HepG2 (cell line): ENCODE results near the gene LIPT1. TPM values are rescaled to one million over a fixed set of nuclear protein-coding genes. Genes with fewer than 3 reads are reported as not detected.

ENCODE experiments used
- ATF7-NPFF ChIP-seq: sonication (generic); formaldehyde crosslinking; IDR thresholded peaks from 2 replicates; pipeline ENCODE4 v1.8.1; 2023; ENCODE audit warnings: mild to moderate bottlenecking, low read depth, missing genetic modification reagents, moderate library complexity
- ELF4 ChIP-seq: sonication (generic); formaldehyde crosslinking; IDR thresholded peaks from 2 replicates; pipeline ENCODE4 v1.5.0; 2020; ENCODE audit warnings: missing genetic modification reagents, mild to moderate bottlenecking, moderate library complexity, borderline replicate concordance
- ISL2 ChIP-seq: sonication (generic); formaldehyde crosslinking; IDR thresholded peaks from 2 replicates; pipeline ENCODE4 v1.5.0; 2020; ENCODE audit warnings: missing genetic modification reagents
- KDM1A ChIP-seq: IDR thresholded peaks from 2 replicates; pipeline ENCODE4 v1.6.1; 2016; ENCODE audit warnings: missing compliant biosample characterization
- MYC ChIP-seq: sonication (generic); formaldehyde crosslinking; IDR thresholded peaks from 2 replicates; pipeline ENCODE4 v1.9.0; 2021; ENCODE audit warnings: missing genetic modification reagents, borderline replicate concordance
- NCOR1 ChIP-seq: fragments of 200-600 bp; sonication (generic); IDR thresholded peaks from 2 replicates; pipeline ENCODE4 v1.7.0; 2017; ENCODE audit warnings: antibody characterized with exemption, low read length, borderline replicate concordance
- NFATC3 ChIP-seq: sonication (generic); formaldehyde crosslinking; IDR thresholded peaks from 2 replicates; pipeline ENCODE4 v1.5.1; 2020; ENCODE audit warnings: mild to moderate bottlenecking, missing genetic modification reagents
- ZFP36 ChIP-seq: fragments of 150-350 bp; IDR thresholded peaks from 2 replicates; pipeline ENCODE4 v1.6.1; 2018; ENCODE audit warnings: borderline replicate concordance, low read length, low read depth; ENCODE audit not compliant: partially characterized antibody
- ZMYM2 ChIP-seq: sonication (generic); formaldehyde crosslinking; IDR thresholded peaks from 2 replicates; pipeline ENCODE4 v1.8.0; 2022; ENCODE audit warnings: mild to moderate bottlenecking, missing genetic modification reagents
- ZMYM4 ChIP-seq: sonication (generic); formaldehyde crosslinking; IDR thresholded peaks from 2 replicates; pipeline ENCODE4 v1.8.1; 2023; ENCODE audit warnings: mild to moderate bottlenecking, missing genetic modification reagents
- ZNF160 ChIP-seq: sonication (generic); formaldehyde crosslinking; IDR thresholded peaks from 2 replicates; pipeline ENCODE4 v1.8.0; 2022; ENCODE audit warnings: mild to moderate bottlenecking, inconsistent platforms, missing genetic modification reagents
- ZNF354B ChIP-seq: sonication (generic); formaldehyde crosslinking; IDR thresholded peaks from 2 replicates; pipeline ENCODE4 v1.8.0; 2022; ENCODE audit warnings: mild to moderate bottlenecking, missing genetic modification reagents
- ZNF496 ChIP-seq: sonication (generic); formaldehyde crosslinking; IDR thresholded peaks from 2 replicates; pipeline ENCODE4 v1.8.1; 2023; ENCODE audit warnings: mild to moderate bottlenecking, moderate library complexity, missing genetic modification reagents; ENCODE audit not compliant: insufficient replicate concordance
- ZNF674 ChIP-seq: sonication (generic); formaldehyde crosslinking; IDR thresholded peaks from 2 replicates; pipeline ENCODE4 v1.5.0; 2020; ENCODE audit warnings: low read depth, mild to moderate bottlenecking, missing genetic modification reagents
- ZNF878 ChIP-seq: sonication (generic); formaldehyde crosslinking; IDR thresholded peaks from 2 replicates; pipeline ENCODE4 v1.8.1; 2023; ENCODE audit warnings: mild to moderate bottlenecking, missing genetic modification reagents, moderate library complexity
- ZNF891 ChIP-seq: sonication (generic); formaldehyde crosslinking; IDR thresholded peaks from 2 replicates; pipeline ENCODE4 v1.5.0; 2020; ENCODE audit warnings: mild to moderate bottlenecking, missing genetic modification reagents
- ZSCAN20 ChIP-seq: sonication (generic); formaldehyde crosslinking; IDR thresholded peaks from 2 replicates; pipeline ENCODE4 v1.4.0; 2020; ENCODE audit warnings: missing genetic modification reagents, mild to moderate bottlenecking, borderline replicate concordance
- ZSCAN25 ChIP-seq: sonication (generic); formaldehyde crosslinking; IDR thresholded peaks from 2 replicates; pipeline ENCODE4 v1.8.0; 2022; ENCODE audit warnings: mild to moderate bottlenecking, missing genetic modification reagents
- polyA plus RNA-seq, 8 experiments: library from polyadenylated mRNA; depleted of rRNA in 3 of 8; stranded (reverse) in 7 of 8; unstranded in 1 of 8; fragments of >200 nt; fragmentation: Illumina TruSeq in 4 of 8; extraction: Trizol in 4 of 8; gene quantifications; 2 replicates each; pipeline versions ENCODE4 v1.2.1 to v1.2.3, GENCODE V29; 2011 to 2016; ENCODE audit warnings: low read depth in 4 of 8, missing spikeins in 1 of 8, mixed read lengths in 1 of 8; ENCODE audit not compliant: insufficient read depth in 1 of 8
- total RNA-seq, 5 experiments: library from RNA; depleted of rRNA; stranded (reverse); fragments of >200 nt; fragmentation: Illumina TruSeq; extraction: Trizol; gene quantifications; 2 replicates each; pipeline ENCODE4 v1.2.3, GENCODE V29; 2016; ENCODE audit warnings: low read depth in 1 of 5
- TF ChIP-seq, protein P1 (sequence below): sonication (generic); formaldehyde crosslinking; IDR thresholded peaks from 2 replicates; pipeline ENCODE4 v1.4.0; 2020; ENCODE audit warnings: mild to moderate bottlenecking, missing genetic modification reagents, borderline replicate concordance
- TF ChIP-seq, protein P2 (sequence below): sonication (generic); formaldehyde crosslinking; IDR thresholded peaks from 2 replicates; pipeline ENCODE4 v1.4.0; 2020; ENCODE audit warnings: mild to moderate bottlenecking, missing genetic modification reagents
- TF ChIP-seq, protein P3 (sequence below): sonication (generic); formaldehyde crosslinking; conservative IDR thresholded peaks from 2 replicates; pipeline ENCODE4 v1.4.0; 2020; ENCODE audit warnings: mild to moderate bottlenecking, missing genetic modification reagents, moderate library complexity

The LIPT1 gene
- total and polyA plus RNA-seq, 2 of the 13 experiments (the other 11 are each of a cell fraction or from before 2014, with no cell fraction given): 8.0 to 9.6 TPM

DNA sequence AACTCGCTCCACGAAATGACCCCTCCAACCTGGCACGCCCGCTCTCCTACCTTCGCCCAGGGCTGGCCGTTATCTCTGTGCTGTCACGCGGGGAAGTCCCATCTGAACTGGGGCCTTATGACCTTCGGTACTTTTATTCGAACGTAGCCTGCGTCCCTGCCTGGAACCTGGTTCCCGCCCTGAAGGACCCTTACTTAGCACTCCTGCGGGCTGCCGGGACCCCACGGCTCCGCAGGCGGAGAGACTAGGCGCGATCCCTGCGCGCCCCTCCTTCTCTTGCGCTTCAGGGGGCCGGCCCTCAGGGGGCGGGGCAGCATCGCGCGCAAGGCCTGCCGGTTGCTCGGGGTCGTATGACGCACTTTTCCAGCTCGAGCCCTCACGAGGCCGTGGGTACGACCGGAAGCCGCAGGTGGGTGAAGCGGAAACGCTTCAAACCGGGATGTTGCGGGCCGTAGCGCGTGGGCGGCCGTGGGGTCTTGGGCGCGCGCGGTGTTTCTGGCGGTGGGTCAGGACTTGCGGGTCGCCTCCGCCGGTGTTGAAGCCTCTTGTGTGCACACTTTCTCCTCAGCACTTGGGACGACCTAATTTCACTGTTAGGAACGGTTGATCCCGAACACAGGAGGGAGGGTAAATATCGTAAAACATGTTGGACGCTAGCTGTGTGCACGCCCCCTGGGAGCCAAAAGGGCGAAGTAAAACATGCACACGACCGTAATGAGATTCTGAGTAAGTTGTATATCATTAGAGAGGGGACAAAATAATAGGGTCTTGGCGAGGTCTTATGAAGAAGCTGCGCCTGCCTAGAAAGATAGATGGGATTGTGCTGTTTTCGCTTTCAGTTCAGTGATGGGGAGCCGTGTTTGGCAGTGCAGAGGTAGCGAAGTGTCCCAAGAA, at the start of gene LIPT1, which contains the start of gene TSGA10 (continued):
- TF ChIP-seq ZMYM4 (CRISPR knock-in tag): peak; percentile 96
- peak; percentile 87 for TF ChIP-seq ZSCAN20
- TF ChIP-seq, protein P1, sequence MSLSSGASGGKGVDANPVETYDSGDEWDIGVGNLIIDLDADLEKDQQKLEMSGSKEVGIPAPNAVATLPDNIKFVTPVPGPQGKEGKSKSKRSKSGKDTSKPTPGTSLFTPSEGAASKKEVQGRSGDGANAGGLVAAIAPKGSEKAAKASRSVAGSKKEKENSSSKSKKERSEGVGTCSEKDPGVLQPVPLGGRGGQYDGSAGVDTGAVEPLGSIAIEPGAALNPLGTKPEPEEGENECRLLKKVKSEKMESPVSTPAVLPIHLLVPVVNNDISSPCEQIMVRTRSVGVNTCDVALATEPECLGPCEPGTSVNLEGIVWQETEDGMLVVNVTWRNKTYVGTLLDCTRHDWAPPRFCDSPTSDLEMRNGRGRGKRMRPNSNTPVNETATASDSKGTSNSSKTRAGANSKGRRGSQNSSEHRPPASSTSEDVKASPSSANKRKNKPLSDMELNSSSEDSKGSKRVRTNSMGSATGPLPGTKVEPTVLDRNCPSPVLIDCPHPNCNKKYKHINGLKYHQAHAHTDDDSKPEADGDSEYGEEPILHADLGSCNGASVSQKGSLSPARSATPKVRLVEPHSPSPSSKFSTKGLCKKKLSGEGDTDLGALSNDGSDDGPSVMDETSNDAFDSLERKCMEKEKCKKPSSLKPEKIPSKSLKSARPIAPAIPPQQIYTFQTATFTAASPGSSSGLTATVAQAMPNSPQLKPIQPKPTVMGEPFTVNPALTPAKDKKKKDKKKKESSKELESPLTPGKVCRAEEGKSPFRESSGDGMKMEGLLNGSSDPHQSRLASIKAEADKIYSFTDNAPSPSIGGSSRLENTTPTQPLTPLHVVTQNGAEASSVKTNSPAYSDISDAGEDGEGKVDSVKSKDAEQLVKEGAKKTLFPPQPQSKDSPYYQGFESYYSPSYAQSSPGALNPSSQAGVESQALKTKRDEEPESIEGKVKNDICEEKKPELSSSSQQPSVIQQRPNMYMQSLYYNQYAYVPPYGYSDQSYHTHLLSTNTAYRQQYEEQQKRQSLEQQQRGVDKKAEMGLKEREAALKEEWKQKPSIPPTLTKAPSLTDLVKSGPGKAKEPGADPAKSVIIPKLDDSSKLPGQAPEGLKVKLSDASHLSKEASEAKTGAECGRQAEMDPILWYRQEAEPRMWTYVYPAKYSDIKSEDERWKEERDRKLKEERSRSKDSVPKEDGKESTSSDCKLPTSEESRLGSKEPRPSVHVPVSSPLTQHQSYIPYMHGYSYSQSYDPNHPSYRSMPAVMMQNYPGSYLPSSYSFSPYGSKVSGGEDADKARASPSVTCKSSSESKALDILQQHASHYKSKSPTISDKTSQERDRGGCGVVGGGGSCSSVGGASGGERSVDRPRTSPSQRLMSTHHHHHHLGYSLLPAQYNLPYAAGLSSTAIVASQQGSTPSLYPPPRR (CRISPR knock-in tag): peak; percentile 80
- peak; percentile 90 for TF ChIP-seq ZNF160 (CRISPR knock-in tag)
- TF ChIP-seq ZNF496: no peak
- TF ChIP-seq NFATC3 (CRISPR knock-in tag): peak; percentile 96; the same call in 1 of the 2 replicates
- TF ChIP-seq, protein P2, sequence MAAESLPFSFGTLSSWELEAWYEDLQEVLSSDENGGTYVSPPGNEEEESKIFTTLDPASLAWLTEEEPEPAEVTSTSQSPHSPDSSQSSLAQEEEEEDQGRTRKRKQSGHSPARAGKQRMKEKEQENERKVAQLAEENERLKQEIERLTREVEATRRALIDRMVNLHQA (CRISPR knock-in tag): no peak
- peak; percentile 100 for TF ChIP-seq MYC (CRISPR knock-in tag)
- TF ChIP-seq ZFP36: no peak
- TF ChIP-seq ATF7-NPFF (CRISPR knock-in tag): peak; percentile 98
- peak; percentile 72; the same call in 1 of the 2 replicates for TF ChIP-seq KDM1A (CRISPR knock-in tag)
- peak; percentile 76 for TF ChIP-seq ZSCAN25 (CRISPR knock-in tag)
- peak; percentile 96 for TF ChIP-seq ELF4
- peak; percentile 92 for TF ChIP-seq ISL2 (CRISPR knock-in tag)
- TF ChIP-seq, protein P3, sequence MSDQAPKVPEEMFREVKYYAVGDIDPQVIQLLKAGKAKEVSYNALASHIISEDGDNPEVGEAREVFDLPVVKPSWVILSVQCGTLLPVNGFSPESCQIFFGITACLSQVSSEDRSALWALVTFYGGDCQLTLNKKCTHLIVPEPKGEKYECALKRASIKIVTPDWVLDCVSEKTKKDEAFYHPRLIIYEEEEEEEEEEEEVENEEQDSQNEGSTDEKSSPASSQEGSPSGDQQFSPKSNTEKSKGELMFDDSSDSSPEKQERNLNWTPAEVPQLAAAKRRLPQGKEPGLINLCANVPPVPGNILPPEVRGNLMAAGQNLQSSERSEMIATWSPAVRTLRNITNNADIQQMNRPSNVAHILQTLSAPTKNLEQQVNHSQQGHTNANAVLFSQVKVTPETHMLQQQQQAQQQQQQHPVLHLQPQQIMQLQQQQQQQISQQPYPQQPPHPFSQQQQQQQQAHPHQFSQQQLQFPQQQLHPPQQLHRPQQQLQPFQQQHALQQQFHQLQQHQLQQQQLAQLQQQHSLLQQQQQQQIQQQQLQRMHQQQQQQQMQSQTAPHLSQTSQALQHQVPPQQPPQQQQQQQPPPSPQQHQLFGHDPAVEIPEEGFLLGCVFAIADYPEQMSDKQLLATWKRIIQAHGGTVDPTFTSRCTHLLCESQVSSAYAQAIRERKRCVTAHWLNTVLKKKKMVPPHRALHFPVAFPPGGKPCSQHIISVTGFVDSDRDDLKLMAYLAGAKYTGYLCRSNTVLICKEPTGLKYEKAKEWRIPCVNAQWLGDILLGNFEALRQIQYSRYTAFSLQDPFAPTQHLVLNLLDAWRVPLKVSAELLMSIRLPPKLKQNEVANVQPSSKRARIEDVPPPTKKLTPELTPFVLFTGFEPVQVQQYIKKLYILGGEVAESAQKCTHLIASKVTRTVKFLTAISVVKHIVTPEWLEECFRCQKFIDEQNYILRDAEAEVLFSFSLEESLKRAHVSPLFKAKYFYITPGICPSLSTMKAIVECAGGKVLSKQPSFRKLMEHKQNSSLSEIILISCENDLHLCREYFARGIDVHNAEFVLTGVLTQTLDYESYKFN (CRISPR knock-in tag): peak; percentile 85
- peak; percentile 96; the same call in 1 of the 2 replicates for TF ChIP-seq ZNF674
- peak; percentile 93 for TF ChIP-seq ZNF878
- no peak; the same call in 1 of the 2 replicates for TF ChIP-seq NCOR1
- TF ChIP-seq ZNF354B (CRISPR knock-in tag): peak; percentile 98
- TF ChIP-seq ZNF891 (CRISPR knock-in tag): peak; percentile 97
- peak; percentile 97 for TF ChIP-seq ZMYM2 (CRISPR knock-in tag)
